GM12891 (cell line): Measurements from ENCODE around the gene PGGHG.

Source experiments
- PAX5 ChIP-seq: IDR thresholded peaks from 2 replicates; pipeline ENCODE4 v1.6.1; 2011; ENCODE audit warnings: low read length, moderate library complexity, mild to moderate bottlenecking; ENCODE audit not compliant: insufficient read depth, severe bottlenecking
- POLR2A ChIP-seq: IDR thresholded peaks from 2 replicates; pipeline ENCODE4 v1.6.1; 2011; ENCODE audit warnings: low read depth, low read length, control low read depth
- POLR2AphosphoS5 ChIP-seq: IDR thresholded peaks from 2 replicates; pipeline ENCODE4 v1.6.1; 2011; ENCODE audit warnings: low read depth, low read length, control low read depth
- POU2F2 ChIP-seq: IDR thresholded peaks from 2 replicates; pipeline ENCODE4 v1.6.1; 2011; ENCODE audit warnings: low read depth, mild to moderate bottlenecking, control low read depth, low read length, moderate library complexity
- SPI1 ChIP-seq: IDR thresholded peaks from 2 replicates; pipeline ENCODE4 v1.6.1; 2011; ENCODE audit warnings: low read depth, low read length, control low read depth
- TAF1 ChIP-seq: IDR thresholded peaks from 2 replicates; pipeline ENCODE4 v1.6.1; 2011; ENCODE audit warnings: low read depth, low read length, control low read depth

DNA sequence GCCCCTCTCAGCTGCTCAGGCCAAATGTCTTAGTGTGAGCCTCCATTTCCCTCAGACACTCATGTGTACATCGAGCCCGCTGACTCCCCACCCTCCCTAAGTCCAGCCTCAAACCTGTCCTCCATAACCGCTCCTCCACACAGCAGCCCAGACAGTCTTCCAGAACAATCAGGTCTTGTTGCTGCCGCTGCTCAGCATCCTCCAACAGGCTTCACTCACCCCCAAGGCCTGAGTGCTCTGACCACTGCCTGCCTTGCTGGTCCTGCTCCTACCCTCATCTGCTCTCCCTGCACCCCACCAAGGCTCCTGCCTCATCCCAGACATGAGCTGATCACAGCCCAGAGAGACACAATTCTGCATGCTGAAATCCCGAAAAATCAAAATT lies 35.0 kb upstream of the PGGHG start:
- no peak for TF ChIP-seq POLR2A
- TF ChIP-seq TAF1 = no peak
- TF ChIP-seq POLR2AphosphoS5 = no peak; the same call in 1 of the 2 replicates
- TF ChIP-seq SPI1 = no peak
- no peak for TF ChIP-seq PAX5
- no peak for TF ChIP-seq POU2F2
